ENCODE data around the gene NUAK1. TPM values are rescaled to one million over a fixed set of nuclear protein-coding genes. Genes with fewer than 3 reads are reported as not detected.

The NUAK1 gene
- total RNA-seq, 1 experiment from 2014 or later: 7.4 TPM

GRCh38 chr12:106135075-106135474, 3.7 kb downstream of the NUAK1 start:
- no peak overlapping the region for H3K9ac ChIP-seq (ENCODE audit: low read length)
- H3K27me3 ChIP-seq (ENCODE audit: insufficient read depth, low read length): no peaks in the 10 kb centered on the region
- ATAC-seq (no peak), DNase-seq (ENCODE audit: low read depth, low spot score) (no peak)
- no peaks in the 10 kb centered on the region for H3K9me2 ChIP-seq (ENCODE audit: insufficient read depth)
- no peaks in the 10 kb centered on the region for H3K9me3 ChIP-seq (ENCODE audit: control insufficient read depth in 1 of 2, insufficient read depth in 1 of 2, low read depth in 1 of 2, low read length in 2 of 2)
- H4K20me1 ChIP-seq (ENCODE audit: insufficient read depth): no peaks in the 10 kb centered on the region
- no peaks in the 10 kb centered on the region for H3K36me3 ChIP-seq (ENCODE audit: control insufficient read depth in 1 of 2, insufficient read depth in 2 of 2, low read length in 2 of 2)
- BruUV-seq (replicated peaks): no TSS peak
- TF ChIP-seq EGR1 (IDR thresholded peaks at IDR 0.05; ENCODE audit: low read depth): no peak
- TF ChIP-seq EZH2phosphoT487 (IDR thresholded peaks at IDR 0.05; ENCODE audit: borderline replicate concordance): no peak
- no peak for TF ChIP-seq ELF1 (IDR thresholded peaks at IDR 0.05; ENCODE audit: borderline replicate concordance, low read depth)
- no peak for TF ChIP-seq POLR2A (IDR thresholded peaks at IDR 0.05; ENCODE audit: borderline replicate concordance, extremely low read depth, insufficient read depth, insufficient read length)
- TF ChIP-seq ZNF274 (IDR thresholded peaks at IDR 0.05; ENCODE audit: low read depth, low read length): no peak
- no peak for TF ChIP-seq MAX (IDR thresholded peaks at IDR 0.05)
- no peak for TF ChIP-seq REST (IDR thresholded peaks at IDR 0.05; ENCODE audit: low read depth)
- TF ChIP-seq TCF7L2 (IDR thresholded peaks at IDR 0.05; ENCODE audit: borderline replicate concordance, extremely low read depth, insufficient read depth, insufficient read length): no peak
- RAD21 ChIA-PET (ENCODE audit: low non-redundant PET in 1 of 2, low total read pairs in 2 of 2, uncharacterized antibody in 2 of 2, unreplicated experiment in 2 of 2): interaction anchor here in 1 of 2 experiments (0.8 kb wide), 1 partner anchor 103 kb away, joined by 3 read pairs; no protein-coding TSS in a partner anchor
- intact Hi-C loops (cut with micrococcal nuclease): loop anchor here (10.0 kb wide), 2 partner anchors 570 to 1930 kb away; no protein-coding TSS in a partner anchor
- POLR2A ChIA-PET: no interaction called here
- H3K4me1 ChIP-seq (ENCODE audit: control insufficient read depth in 1 of 2, insufficient read depth in 2 of 2, low read length in 2 of 2): peaks cover 25 to 34% of the 10 kb centered on the region in 2 experiments
- no peaks in the 10 kb centered on the region for H3K79me2 ChIP-seq (ENCODE audit: insufficient read depth, low read length)
- no peak overlapping the region for H3K4me2 ChIP-seq (ENCODE audit: low read length)
- no peak overlapping the region for H2AFZ ChIP-seq (ENCODE audit: low read depth, low read length, poor library complexity, severe bottlenecking)
- CTCF ChIA-PET: interaction anchor here (0.8 to 6.2 kb wide), 4 partner anchors 14 to 714 kb away, joined by 3 to 36 read pairs (median 6); no protein-coding TSS in a partner anchor
- no peak overlapping the region for H3K4me3 ChIP-seq (replicated peaks in 1 of 2; ENCODE audit: low read depth in 1 of 2, low read length in 2 of 2)
- no peak overlapping the region for H3K27ac ChIP-seq (ENCODE audit: low read depth, low read length)

Measured in HCT116 (cell line).